ENCODE data around the gene CAPN11.

DNA sequence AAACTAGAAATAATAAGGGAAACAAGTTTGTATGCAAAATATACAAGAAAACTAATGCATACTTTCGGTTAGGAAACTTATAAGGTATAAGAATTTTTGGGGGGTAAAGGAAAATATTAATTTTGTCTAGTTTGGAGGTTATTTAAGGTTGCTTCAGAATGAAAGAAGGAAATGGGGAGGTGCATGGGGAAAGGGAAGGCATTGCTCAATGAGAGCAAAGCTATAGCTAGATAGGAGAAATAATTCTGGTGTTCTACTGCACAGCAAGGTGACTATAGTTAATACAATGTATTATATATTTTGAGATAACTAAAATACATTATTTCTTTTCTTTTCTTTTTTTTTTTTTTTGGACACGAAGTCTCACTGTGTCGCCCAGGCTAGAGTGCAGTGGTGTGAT, 52.7 kb downstream of the CAPN11 start:
- TF ChIP-seq CTCF (conservative IDR thresholded peaks at IDR 0.05 in 1 of 2, IDR thresholded peaks at IDR 0.05 in 1 of 2; ENCODE audit: low read depth in 1 of 2, low read length in 2 of 2) (no peak), EZH2 (IDR thresholded peaks at IDR 0.05; ENCODE audit: low read length, missing control alignments) (no peak)

Data from fibroblast of lung (primary cell).